ENCODE results near the gene CDH3. TPM values are rescaled to one million over a fixed set of nuclear protein-coding genes. Genes with fewer than 3 reads are reported as not detected.

CDH3 gene
- total and polyA plus RNA-seq, 2 donors (not counting 1 experiment from before 2014, with no cell fraction given), result 0.17 to 0.24 TPM

- no peak overlapping the region for H3K9ac ChIP-seq (ENCODE audit: low read length)
- TF ChIP-seq EZH2 (IDR thresholded peaks at IDR 0.05; ENCODE audit: borderline replicate concordance, insufficient read depth, low read depth, low read length, poor library complexity, severe bottlenecking), result no peak
- H3K4me2 ChIP-seq (replicated peaks; ENCODE audit: low read depth, low read length, poor library complexity, severe bottlenecking), result peak overlapping the region; percentile 64
- Mint-ChIP-seq H3K4me1 (peaks cover 28% of the 10 kb centered on the region), H3K27ac (no peak overlapping the region), H3K27me3 (peaks cover 35% of the 10 kb centered on the region), H3K9me3 (ENCODE audit: insufficient read depth) (no peaks in the 10 kb centered on the region), H3K4me3 (peak overlapping the region; percentile 68)
- DNase-seq, result no peak
- H3K36me3 ChIP-seq (replicated peaks in 1 of 2; ENCODE audit: control extremely low read depth in 1 of 2, control insufficient read depth in 1 of 2, extremely low read depth in 1 of 2, insufficient read depth in 2 of 2, low read length in 1 of 2), result no peaks in the 10 kb centered on the region
- POLR2A ChIA-PET, result interaction anchor here (0.6 kb wide), 1 partner anchor 1078 kb away, joined by 3 read pairs; no protein-coding TSS in a partner anchor
- no peaks in the 10 kb centered on the region for H3K79me2 ChIP-seq (ENCODE audit: control insufficient read depth, insufficient read depth, low read length)
- ATAC-seq (ENCODE audit: low read depth), result no peak
- WGBS (ENCODE audit: insufficient coverage), result 95% methylated on average over 10 of the region's 12 CpGs
- peaks cover 0 to 32% (median 13%) of the 10 kb centered on the region in 4 experiments for H3K27me3 ChIP-seq (replicated peaks in 1 of 4; ENCODE audit: control extremely low read depth in 1 of 4, control insufficient read depth in 3 of 4, insufficient read depth in 4 of 4, low read length in 3 of 4)
- H3K4me1 ChIP-seq (ENCODE audit: control insufficient read depth in 2 of 2, insufficient read depth in 2 of 2, low read length in 2 of 2), result peaks cover 30 to 32% of the 10 kb centered on the region in 2 donors
- H3K4me3 ChIP-seq (ENCODE audit: control extremely low read depth in 1 of 5, extremely low read depth in 1 of 5, insufficient read depth in 1 of 5, low read depth in 2 of 5, low read length in 4 of 5), result peak overlapping the region in 1 of 5 experiments; percentile 24
- no peaks in the 10 kb centered on the region for H4K20me1 ChIP-seq (ENCODE audit: control insufficient read depth, insufficient read depth, low read length, poor library complexity, severe bottlenecking)
- intact Hi-C loops (cut with micrococcal nuclease), result no loop called here
- CTCF ChIA-PET, result interaction anchor here (0.7 kb wide), 1 partner anchor 250 kb away, joined by 3 read pairs; no protein-coding TSS in a partner anchor
- H3K27ac ChIP-seq (ENCODE audit: low read length in 2 of 2), result no peak overlapping the region
- peaks cover 0 to 13% (median 0%) of the 10 kb centered on the region in 3 donors for H3K9me3 ChIP-seq (ENCODE audit: control extremely low read depth in 1 of 3, control insufficient read depth in 2 of 3, insufficient read depth in 1 of 3, low read length in 2 of 3)
- no peak overlapping the region for H2AFZ ChIP-seq (ENCODE audit: insufficient read depth, low read depth, low read length, poor library complexity, severe bottlenecking)
These were observed 91.5 kb downstream of the CDH3 start for GRCh38 chr16:68736561-68736960.

GRCh38 chr16:68737046-68737729 is 92.1 kb downstream of the CDH3 start, which contains the start of gene CDH1:
TSS of gene CDH1 (plus strand) at chr16:68737292. CDS start at chr16:68737416, 124 bp downstream.
- ATAC-seq (ENCODE audit: low read depth) (no peak), DNase-seq (peak; percentile 35)
- Mint-ChIP-seq H3K27me3 (peaks cover 35% of the 10 kb centered on the region), H3K4me3 (peak within 1 kb of the TSS; percentile 68), H3K9me3 (ENCODE audit: insufficient read depth) (no peaks in the 10 kb centered on the region), H3K27ac (peak within 1 kb of the TSS; percentile 67), H3K4me1 (peaks cover 29% of the 10 kb centered on the region)
- no peak within 1 kb of the TSS for H3K27ac ChIP-seq (ENCODE audit: low read length in 2 of 2)
- no peaks in the 10 kb centered on the region for H3K36me3 ChIP-seq (replicated peaks in 1 of 2; ENCODE audit: control extremely low read depth in 1 of 2, control insufficient read depth in 1 of 2, extremely low read depth in 1 of 2, insufficient read depth in 2 of 2, low read length in 1 of 2)
- H3K27me3 ChIP-seq (replicated peaks in 1 of 4; ENCODE audit: control extremely low read depth in 1 of 4, control insufficient read depth in 3 of 4, insufficient read depth in 4 of 4, low read length in 3 of 4), result peaks cover 0 to 28% (median 13%) of the 10 kb centered on the region in 4 experiments
- H4K20me1 ChIP-seq (ENCODE audit: control insufficient read depth, insufficient read depth, low read length, poor library complexity, severe bottlenecking), result no peaks in the 10 kb centered on the region
- TF ChIP-seq EZH2 (IDR thresholded peaks at IDR 0.05; ENCODE audit: borderline replicate concordance, insufficient read depth, low read depth, low read length, poor library complexity, severe bottlenecking), result peak; percentile 92
- no peak for TF ChIP-seq CTCF (IDR thresholded peaks at IDR 0.05)
- H3K9me3 ChIP-seq (ENCODE audit: control extremely low read depth in 1 of 3, control insufficient read depth in 2 of 3, insufficient read depth in 1 of 3, low read length in 2 of 3), result peaks cover 0 to 13% (median 0%) of the 10 kb centered on the region in 3 donors
- CTCF ChIA-PET, result interaction anchor here (0.7 kb wide), 1 partner anchor 250 kb away, joined by 3 read pairs; no protein-coding TSS in a partner anchor
- peaks cover 30 to 32% of the 10 kb centered on the region in 2 donors for H3K4me1 ChIP-seq (ENCODE audit: control insufficient read depth in 2 of 2, insufficient read depth in 2 of 2, low read length in 2 of 2)
- no peak within 1 kb of the TSS for H3K9ac ChIP-seq (ENCODE audit: low read length)
- peak within 1 kb of the TSS; percentile 64 for H3K4me2 ChIP-seq (replicated peaks; ENCODE audit: low read depth, low read length, poor library complexity, severe bottlenecking)
- whole genome bisulfite sequencing (ENCODE audit: insufficient coverage), result 7% methylated on average over 47 of the region's 63 CpGs
- POLR2A ChIA-PET, result interaction anchor here (0.6 kb wide), 1 partner anchor 1078 kb away, joined by 3 read pairs; no protein-coding TSS in a partner anchor
- peak within 1 kb of the TSS; percentile 49 for H2AFZ ChIP-seq (ENCODE audit: insufficient read depth, low read depth, low read length, poor library complexity, severe bottlenecking)
- H3K79me2 ChIP-seq (ENCODE audit: control insufficient read depth, insufficient read depth, low read length), result no peaks in the 10 kb centered on the region
- intact Hi-C loops (cut with micrococcal nuclease), result no loop called here
- peak within 1 kb of the TSS in 2 of 5 experiments; percentile 5 to 24 for H3K4me3 ChIP-seq (ENCODE audit: control extremely low read depth in 1 of 5, extremely low read depth in 1 of 5, insufficient read depth in 1 of 5, low read depth in 2 of 5, low read length in 4 of 5)
